ENCODE measurements around the gene TENT5C. TPM values are rescaled to one million over a fixed set of nuclear protein-coding genes. Genes with fewer than 3 reads are reported as not detected.
A peak's percentile ranks its signal among the peaks of the same experiment; 100 is the strongest.

The TENT5C gene
- total and polyA plus RNA-seq, 9 of the 15 experiments (the other 6 are each of a cell fraction or from before 2014, with no cell fraction given) = 1.8 to 7.7 (median 4.0) TPM

DNA sequence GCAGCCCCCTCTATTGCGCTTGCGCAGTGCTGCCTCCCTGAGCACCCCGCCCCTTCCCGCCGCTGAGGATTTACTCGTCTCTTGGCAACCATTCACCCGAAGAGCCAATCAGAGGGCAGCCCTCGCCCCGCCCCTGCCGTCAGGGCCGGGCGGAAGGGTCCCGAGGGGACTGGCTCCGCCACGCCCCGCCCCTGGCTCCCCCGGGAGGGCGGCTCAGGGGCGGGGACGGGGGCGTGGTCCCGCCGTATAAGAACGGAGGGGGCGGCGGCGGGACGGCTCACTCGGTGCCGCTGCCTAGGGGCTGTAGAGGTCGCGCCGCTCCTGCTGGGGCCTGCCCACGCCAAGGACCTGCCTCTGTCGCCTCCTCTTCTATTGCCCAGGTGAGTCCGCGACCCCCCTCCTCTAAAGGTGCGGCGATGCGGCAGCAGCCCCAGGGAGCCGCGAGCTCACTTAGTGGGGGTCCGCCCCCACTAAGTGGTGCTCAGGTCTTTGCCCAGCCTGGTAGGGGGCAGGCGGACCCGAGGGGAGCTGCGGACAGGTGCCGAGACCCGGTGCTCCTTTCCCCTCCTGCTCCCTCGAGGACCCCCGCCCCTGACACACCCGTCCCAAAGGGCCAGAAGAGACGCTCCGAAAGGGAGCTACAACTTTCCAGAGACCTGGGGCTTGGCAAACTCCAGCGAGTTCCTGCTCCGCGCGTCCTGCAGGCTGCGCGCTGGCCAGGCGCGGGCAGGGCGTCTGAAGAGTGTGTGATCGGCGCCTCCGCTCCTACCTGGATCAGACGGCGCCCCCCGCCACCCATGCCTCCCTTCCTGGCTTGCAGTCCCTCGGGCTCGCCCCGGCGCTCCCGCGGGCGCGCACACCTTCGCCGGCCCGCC, at the start of gene TENT5C (continued):
- 0 out of 2 replicates have a peak, but pooled peaks have one; percentile 55 for TF ChIP-seq SIN3B (IDR thresholded peaks at IDR 0.05; ENCODE audit: low read depth)
- no peak for TF ChIP-seq ASH1L (IDR thresholded peaks at IDR 0.05; ENCODE audit: borderline replicate concordance, low read depth, partially characterized antibody)
- peak in 1 of 2 experiments; percentile 6; a peak in 2 of 4 replicates for TF ChIP-seq RAD21 (CRISPR knock-in tag; conservative IDR thresholded peaks at IDR 0.05 in 1 of 2, IDR thresholded peaks at IDR 0.05 in 1 of 2)
- TF ChIP-seq, protein P1, sequence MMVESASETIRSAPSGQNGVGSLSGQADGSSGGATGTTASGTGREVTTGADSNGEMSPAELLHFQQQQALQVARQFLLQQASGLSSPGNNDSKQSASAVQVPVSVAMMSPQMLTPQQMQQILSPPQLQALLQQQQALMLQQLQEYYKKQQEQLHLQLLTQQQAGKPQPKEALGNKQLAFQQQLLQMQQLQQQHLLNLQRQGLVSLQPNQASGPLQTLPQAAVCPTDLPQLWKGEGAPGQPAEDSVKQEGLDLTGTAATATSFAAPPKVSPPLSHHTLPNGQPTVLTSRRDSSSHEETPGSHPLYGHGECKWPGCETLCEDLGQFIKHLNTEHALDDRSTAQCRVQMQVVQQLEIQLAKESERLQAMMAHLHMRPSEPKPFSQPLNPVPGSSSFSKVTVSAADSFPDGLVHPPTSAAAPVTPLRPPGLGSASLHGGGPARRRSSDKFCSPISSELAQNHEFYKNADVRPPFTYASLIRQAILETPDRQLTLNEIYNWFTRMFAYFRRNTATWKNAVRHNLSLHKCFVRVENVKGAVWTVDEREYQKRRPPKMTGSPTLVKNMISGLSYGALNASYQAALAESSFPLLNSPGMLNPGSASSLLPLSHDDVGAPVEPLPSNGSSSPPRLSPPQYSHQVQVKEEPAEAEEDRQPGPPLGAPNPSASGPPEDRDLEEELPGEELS (CRISPR knock-in tag; IDR thresholded peaks at IDR 0.05; ENCODE audit: borderline replicate concordance) = no peak
- no peak for TF ChIP-seq EHMT2 (IDR thresholded peaks at IDR 0.05)
- TF ChIP-seq KDM2B (CRISPR knock-in tag; IDR thresholded peaks at IDR 0.05) = peak; percentile 88
- no peak for TF ChIP-seq ZBED1 (IDR thresholded peaks at IDR 0.05)
- TF ChIP-seq HMBOX1 (IDR thresholded peaks at IDR 0.05) = no peak
- no peak for TF ChIP-seq KHSRP (IDR thresholded peaks at IDR 0.05)
- no peak for TF ChIP-seq RBM17 (IDR thresholded peaks at IDR 0.05; ENCODE audit: borderline replicate concordance, low read depth, low read length)
- TF ChIP-seq, protein P2, sequence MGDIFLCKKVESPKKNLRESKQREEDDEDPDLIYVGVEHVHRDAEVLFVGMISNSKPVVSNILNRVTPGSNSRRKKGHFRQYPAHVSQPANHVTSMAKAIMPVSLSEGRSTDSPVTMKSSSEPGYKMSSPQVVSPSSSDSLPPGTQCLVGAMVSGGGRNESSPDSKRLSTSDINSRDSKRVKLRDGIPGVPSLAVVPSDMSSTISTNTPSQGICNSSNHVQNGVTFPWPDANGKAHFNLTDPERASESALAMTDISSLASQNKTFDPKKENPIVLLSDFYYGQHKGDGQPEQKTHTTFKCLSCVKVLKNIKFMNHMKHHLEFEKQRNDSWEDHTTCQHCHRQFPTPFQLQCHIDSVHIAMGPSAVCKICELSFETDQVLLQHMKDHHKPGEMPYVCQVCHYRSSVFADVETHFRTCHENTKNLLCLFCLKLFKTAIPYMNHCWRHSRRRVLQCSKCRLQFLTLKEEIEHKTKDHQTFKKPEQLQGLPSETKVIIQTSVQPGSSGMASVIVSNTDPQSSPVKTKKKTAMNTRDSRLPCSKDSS (IDR thresholded peaks at IDR 0.05; ENCODE audit: low read depth, partially characterized antibody) = no peak
- TF ChIP-seq MAZ (CRISPR knock-in tag; conservative IDR thresholded peaks at IDR 0.05 in 1 of 2, IDR thresholded peaks at IDR 0.05 in 1 of 2) = peak; percentile 90 to 91
- peak; percentile 93 for TF ChIP-seq POLR2B (IDR thresholded peaks at IDR 0.05; ENCODE audit: low read depth, partially characterized antibody)
- TF ChIP-seq TEAD2 (tag; IDR thresholded peaks at IDR 0.05) = no peak
- TF ChIP-seq MTA2 (IDR thresholded peaks at IDR 0.05; ENCODE audit: low read depth) = no peak
- peak; percentile 41; the same call in 1 of the 2 replicates for TF ChIP-seq CREB3L1 (IDR thresholded peaks at IDR 0.05; ENCODE audit: borderline replicate concordance, low read depth)
- TF ChIP-seq ERF (CRISPR knock-in tag; IDR thresholded peaks at IDR 0.05) = no peak
- peak; percentile 79 for TF ChIP-seq PHF20 (IDR thresholded peaks at IDR 0.05; ENCODE audit: partially characterized antibody)
- no peak for TF ChIP-seq KLF10 (CRISPR knock-in tag; IDR thresholded peaks at IDR 0.05)
- no peak; the same call in 1 of the 2 replicates for TF ChIP-seq ZNF77 (CRISPR knock-in tag; IDR thresholded peaks at IDR 0.05)
- TF ChIP-seq ZNF146 (CRISPR knock-in tag; IDR thresholded peaks at IDR 0.05; ENCODE audit: unreplicated experiment) = no peak
- TF ChIP-seq ZNF263 (CRISPR knock-in tag; IDR thresholded peaks at IDR 0.05; ENCODE audit: borderline replicate concordance) = no peak
- no peak for TF ChIP-seq TCF7 (IDR thresholded peaks at IDR 0.05; ENCODE audit: borderline replicate concordance)

Measured in K562 (cell line).